Measurements from ENCODE around the gene MCEMP1. TPM values are rescaled to one million over a fixed set of nuclear protein-coding genes. Genes with fewer than 3 reads are reported as not detected.

MCEMP1 gene
- total and polyA plus RNA-seq, 2 of the 13 experiments (the other 11 are each of a cell fraction or from before 2014, with no cell fraction given) = not detected

DNA sequence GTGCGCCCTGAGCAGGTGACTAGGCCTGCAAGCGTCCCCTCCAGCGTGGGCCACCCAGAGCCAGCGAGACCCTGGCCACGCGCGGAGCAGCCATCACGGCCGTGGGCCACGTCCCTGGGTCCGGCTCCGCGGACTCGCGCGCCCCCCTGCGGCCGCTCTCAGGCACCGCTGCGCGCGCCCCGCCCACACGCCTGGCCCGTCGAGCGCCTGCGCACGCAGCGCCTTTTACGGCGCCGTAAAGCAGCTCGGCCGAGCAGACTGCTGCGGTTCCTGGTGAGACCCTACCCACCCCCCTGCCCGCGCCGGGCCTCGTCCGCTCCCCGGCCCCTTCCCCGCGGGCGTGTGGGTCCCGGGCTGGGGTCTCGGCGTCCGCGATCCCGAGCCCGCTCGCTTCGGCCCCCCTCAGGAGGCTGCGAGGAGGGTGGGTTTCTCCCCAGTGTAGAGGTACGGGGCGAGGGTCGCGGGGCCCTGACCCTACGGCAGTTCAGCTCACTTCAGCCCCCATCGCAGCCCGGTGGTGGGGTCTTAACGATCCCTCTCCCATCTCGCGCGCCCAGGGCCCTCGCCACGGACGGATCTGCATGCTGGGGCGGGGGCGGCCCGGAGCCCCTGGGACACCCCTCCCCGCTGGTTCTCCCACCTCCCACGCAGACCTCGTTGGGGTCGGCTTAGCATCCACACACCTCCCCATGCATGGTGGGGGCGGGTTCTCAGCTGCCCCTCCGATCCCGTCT, 3.9 kb downstream of the MCEMP1 start, which contains the start of gene TRAPPC5 (continued):
- TF ChIP-seq FOXM1 (CRISPR knock-in tag; IDR thresholded peaks at IDR 0.05) (no peak), PHF5A (CRISPR knock-in tag; IDR thresholded peaks at IDR 0.05; ENCODE audit: low read depth, unreplicated experiment) (no peak), EHMT2 (IDR thresholded peaks at IDR 0.05; ENCODE audit: borderline replicate concordance, low read depth, low read length) (no peak), ZBTB20 (CRISPR knock-in tag; IDR thresholded peaks at IDR 0.05; ENCODE audit: borderline replicate concordance, low read depth) (no peak), ZNF136 (CRISPR knock-in tag; IDR thresholded peaks at IDR 0.05; ENCODE audit: low read depth) (no peak), SP140L (CRISPR knock-in tag; IDR thresholded peaks at IDR 0.05; ENCODE audit: borderline replicate concordance) (no peak), TP53 (CRISPR knock-in tag; conservative IDR thresholded peaks at IDR 0.05) (no peak), ZIK1 (CRISPR knock-in tag; IDR thresholded peaks at IDR 0.05; ENCODE audit: borderline replicate concordance, low read depth) (peak; percentile 70; the same call in 1 of the 2 replicates), ZNF674 (CRISPR knock-in tag; IDR thresholded peaks at IDR 0.05; ENCODE audit: low read depth) (0 out of 2 replicates have a peak, but pooled peaks have one; percentile 65), NR0B2 (CRISPR knock-in tag; IDR thresholded peaks at IDR 0.05) (peak; percentile 40; the same call in 1 of the 2 replicates), POLR2G (IDR thresholded peaks at IDR 0.05; ENCODE audit: low read depth, low read length) (peak; percentile 52; the same call in 1 of the 2 replicates), YY1 (IDR thresholded peaks at IDR 0.05; ENCODE audit: insufficient read depth, insufficient replicate concordance, low read depth, low read length) (peak; percentile 76), SKI (IDR thresholded peaks at IDR 0.05; ENCODE audit: partially characterized antibody) (peak; percentile 65)
- TF ChIP-seq, protein P1, sequence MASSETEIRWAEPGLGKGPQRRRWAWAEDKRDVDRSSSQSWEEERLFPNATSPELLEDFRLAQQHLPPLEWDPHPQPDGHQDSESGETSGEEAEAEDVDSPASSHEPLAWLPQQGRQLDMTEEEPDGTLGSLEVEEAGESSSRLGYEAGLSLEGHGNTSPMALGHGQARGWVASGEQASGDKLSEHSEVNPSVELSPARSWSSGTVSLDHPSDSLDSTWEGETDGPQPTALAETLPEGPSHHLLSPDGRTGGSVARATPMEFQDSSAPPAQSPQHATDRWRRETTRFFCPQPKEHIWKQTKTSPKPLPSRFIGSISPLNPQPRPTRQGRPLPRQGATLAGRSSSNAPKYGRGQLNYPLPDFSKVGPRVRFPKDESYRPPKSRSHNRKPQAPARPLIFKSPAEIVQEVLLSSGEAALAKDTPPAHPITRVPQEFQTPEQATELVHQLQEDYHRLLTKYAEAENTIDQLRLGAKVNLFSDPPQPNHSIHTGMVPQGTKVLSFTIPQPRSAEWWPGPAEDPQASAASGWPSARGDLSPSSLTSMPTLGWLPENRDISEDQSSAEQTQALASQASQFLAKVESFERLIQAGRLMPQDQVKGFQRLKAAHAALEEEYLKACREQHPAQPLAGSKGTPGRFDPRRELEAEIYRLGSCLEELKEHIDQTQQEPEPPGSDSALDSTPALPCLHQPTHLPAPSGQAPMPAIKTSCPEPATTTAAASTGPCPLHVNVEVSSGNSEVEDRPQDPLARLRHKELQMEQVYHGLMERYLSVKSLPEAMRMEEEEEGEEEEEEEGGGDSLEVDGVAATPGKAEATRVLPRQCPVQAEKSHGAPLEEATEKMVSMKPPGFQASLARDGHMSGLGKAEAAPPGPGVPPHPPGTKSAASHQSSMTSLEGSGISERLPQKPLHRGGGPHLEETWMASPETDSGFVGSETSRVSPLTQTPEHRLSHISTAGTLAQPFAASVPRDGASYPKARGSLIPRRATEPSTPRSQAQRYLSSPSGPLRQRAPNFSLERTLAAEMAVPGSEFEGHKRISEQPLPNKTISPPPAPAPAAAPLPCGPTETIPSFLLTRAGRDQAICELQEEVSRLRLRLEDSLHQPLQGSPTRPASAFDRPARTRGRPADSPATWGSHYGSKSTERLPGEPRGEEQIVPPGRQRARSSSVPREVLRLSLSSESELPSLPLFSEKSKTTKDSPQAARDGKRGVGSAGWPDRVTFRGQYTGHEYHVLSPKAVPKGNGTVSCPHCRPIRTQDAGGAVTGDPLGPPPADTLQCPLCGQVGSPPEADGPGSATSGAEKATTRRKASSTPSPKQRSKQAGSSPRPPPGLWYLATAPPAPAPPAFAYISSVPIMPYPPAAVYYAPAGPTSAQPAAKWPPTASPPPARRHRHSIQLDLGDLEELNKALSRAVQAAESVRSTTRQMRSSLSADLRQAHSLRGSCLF (CRISPR knock-in tag; IDR thresholded peaks at IDR 0.05; ENCODE audit: borderline replicate concordance) = no peak
- TF ChIP-seq, protein P2, sequence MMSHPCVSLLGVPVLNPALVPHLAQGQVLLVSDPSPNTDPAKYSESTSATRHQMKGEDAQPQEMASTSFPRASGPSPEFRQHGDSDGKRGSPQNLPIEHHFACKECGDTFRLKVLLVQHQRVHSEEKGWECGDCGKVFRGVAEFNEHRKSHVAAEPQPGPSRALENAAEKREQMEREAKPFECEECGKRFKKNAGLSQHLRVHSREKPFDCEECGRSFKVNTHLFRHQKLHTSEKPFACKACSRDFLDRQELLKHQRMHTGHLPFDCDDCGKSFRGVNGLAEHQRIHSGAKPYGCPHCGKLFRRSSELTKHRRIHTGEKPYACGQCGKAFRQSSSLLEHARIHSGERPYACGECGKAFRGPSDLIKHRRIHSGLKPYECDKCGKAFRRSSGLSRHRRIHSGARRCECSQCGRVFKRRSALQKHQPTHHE (CRISPR knock-in tag; IDR thresholded peaks at IDR 0.05; ENCODE audit: borderline replicate concordance) = no peak
- TF ChIP-seq, protein P3, sequence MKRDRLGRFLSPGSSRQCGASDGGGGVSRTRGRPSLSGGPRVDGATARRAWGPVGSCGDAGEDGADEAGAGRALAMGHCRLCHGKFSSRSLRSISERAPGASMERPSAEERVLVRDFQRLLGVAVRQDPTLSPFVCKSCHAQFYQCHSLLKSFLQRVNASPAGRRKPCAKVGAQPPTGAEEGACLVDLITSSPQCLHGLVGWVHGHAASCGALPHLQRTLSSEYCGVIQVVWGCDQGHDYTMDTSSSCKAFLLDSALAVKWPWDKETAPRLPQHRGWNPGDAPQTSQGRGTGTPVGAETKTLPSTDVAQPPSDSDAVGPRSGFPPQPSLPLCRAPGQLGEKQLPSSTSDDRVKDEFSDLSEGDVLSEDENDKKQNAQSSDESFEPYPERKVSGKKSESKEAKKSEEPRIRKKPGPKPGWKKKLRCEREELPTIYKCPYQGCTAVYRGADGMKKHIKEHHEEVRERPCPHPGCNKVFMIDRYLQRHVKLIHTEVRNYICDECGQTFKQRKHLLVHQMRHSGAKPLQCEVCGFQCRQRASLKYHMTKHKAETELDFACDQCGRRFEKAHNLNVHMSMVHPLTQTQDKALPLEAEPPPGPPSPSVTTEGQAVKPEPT (CRISPR knock-in tag; IDR thresholded peaks at IDR 0.05; ENCODE audit: low read depth) = 0 out of 2 replicates have a peak, but pooled peaks have one; percentile 50
- TF ChIP-seq, protein P4, sequence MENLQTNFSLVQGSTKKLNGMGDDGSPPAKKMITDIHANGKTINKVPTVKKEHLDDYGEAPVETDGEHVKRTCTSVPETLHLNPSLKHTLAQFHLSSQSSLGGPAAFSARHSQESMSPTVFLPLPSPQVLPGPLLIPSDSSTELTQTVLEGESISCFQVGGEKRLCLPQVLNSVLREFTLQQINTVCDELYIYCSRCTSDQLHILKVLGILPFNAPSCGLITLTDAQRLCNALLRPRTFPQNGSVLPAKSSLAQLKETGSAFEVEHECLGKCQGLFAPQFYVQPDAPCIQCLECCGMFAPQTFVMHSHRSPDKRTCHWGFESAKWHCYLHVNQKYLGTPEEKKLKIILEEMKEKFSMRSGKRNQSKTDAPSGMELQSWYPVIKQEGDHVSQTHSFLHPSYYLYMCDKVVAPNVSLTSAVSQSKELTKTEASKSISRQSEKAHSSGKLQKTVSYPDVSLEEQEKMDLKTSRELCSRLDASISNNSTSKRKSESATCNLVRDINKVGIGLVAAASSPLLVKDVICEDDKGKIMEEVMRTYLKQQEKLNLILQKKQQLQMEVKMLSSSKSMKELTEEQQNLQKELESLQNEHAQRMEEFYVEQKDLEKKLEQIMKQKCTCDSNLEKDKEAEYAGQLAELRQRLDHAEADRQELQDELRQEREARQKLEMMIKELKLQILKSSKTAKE (CRISPR knock-in tag; IDR thresholded peaks at IDR 0.05; ENCODE audit: borderline replicate concordance) = no peak

All from HepG2 (cell line).